Activated CD4-positive, alpha-beta memory T cell treated with anti-CD3 and anti-CD28 coated beads for 36 hours (primary cell): ENCODE data around the gene ACKR4. TPM values are rescaled to one million over a fixed set of nuclear protein-coding genes. Genes with fewer than 3 reads are reported as not detected.
"Not testable (repeated sequence)": the region's sequence is repeated elsewhere in the genome, so short reads cannot be mapped to it uniquely, and the experiment has no call there.

ENCODE experiments used
- CTCF ChIA-PET: fragments of 350-600 bp; sonication (Branson Sonifier 250); formaldehyde crosslinking; loops from one replicate; lab custom pipeline; 2021; ENCODE audit warnings: antibody characterized with exemption, inconsistent platforms; lab: Charles Lee
- POLR2A ChIA-PET: fragments of 350-600 bp; sonication (Branson Sonifier 250); formaldehyde crosslinking; loops from one replicate; lab custom pipeline; 2021; ENCODE audit warnings: antibody characterized with exemption; lab: Charles Lee
- DNase-seq: peaks from one replicate; pipeline ENCODE4 v3.0.0-alpha.2; 2020
- H3K27ac Mint-ChIP-seq: one replicate; pipeline ENCODE4 v1.8.0; 2021; ENCODE audit warnings: mixed read lengths
- H3K27me3 Mint-ChIP-seq: one replicate; pipeline ENCODE4 v1.8.0; 2021; ENCODE audit warnings: mixed read lengths
- H3K36me3 Mint-ChIP-seq: one replicate; pipeline ENCODE4 v1.8.0; 2021; ENCODE audit warnings: mixed read lengths
- H3K4me1 Mint-ChIP-seq: one replicate; pipeline ENCODE4 v1.8.0; 2021; ENCODE audit warnings: low read depth, mixed read lengths
- H3K4me3 Mint-ChIP-seq: one replicate; pipeline ENCODE4 v1.8.0; 2021; ENCODE audit warnings: mild to moderate bottlenecking, mixed read lengths
- H3K9me3 Mint-ChIP-seq: one replicate; pipeline ENCODE4 v1.8.0; 2021; ENCODE audit warnings: mixed read lengths
- intact Hi-C: fragments of 100-400 bp; cut with micrococcal nuclease; formaldehyde crosslinking; loops from one replicate; pipeline ENCODE4 v1.15.1; 2023
- total RNA-seq, 2 experiments: library from RNA; stranded (reverse); gene quantifications; one replicate each; pipeline ENCODE4 v1.2.3, GENCODE V29; 2021

ACKR4 gene
- total RNA-seq, 2 experiments from 2014 or later: not detected

GRCh38 chr3:132625613-132626012 lies 28.5 kb downstream of the ACKR4 start:
- Mint-ChIP-seq H3K27me3 (no peaks in the 10 kb centered on the region), H3K9me3 (no peaks in the 10 kb centered on the region), H3K27ac (no peak overlapping the region), H3K36me3 (peaks cover 25% of the 10 kb centered on the region), H3K4me1 (peaks cover 4% of the 10 kb centered on the region), H3K4me3 (no peak overlapping the region)
- CTCF ChIA-PET: no interaction called here
- no peak for DNase-seq
- POLR2A ChIA-PET: no interaction called here
- intact Hi-C loops: no loop called here

- no peak overlapping the region for H3K4me3 Mint-ChIP-seq
- H3K9me3 Mint-ChIP-seq: no peaks in the 10 kb centered on the region
- intact Hi-C loops: no loop called here
- no peaks in the 10 kb centered on the region for H3K27me3 Mint-ChIP-seq
- POLR2A ChIA-PET: no interaction called here
- no peak for DNase-seq
- peaks cover 17% of the 10 kb centered on the region for H3K36me3 Mint-ChIP-seq
- H3K4me1 Mint-ChIP-seq: peaks cover 4% of the 10 kb centered on the region
- CTCF ChIA-PET: no interaction called here
- H3K27ac Mint-ChIP-seq: no peak overlapping the region
Measured at GRCh38 chr3:132626955-132627354, 29.9 kb downstream of the ACKR4 start.

- intact Hi-C loops: no loop called here
- DNase-seq: no peak
- Mint-ChIP-seq H3K27me3 (no peaks in the 10 kb centered on the region), H3K4me3 (no peak overlapping the region), H3K4me1 (peaks cover 4% of the 10 kb centered on the region), H3K36me3 (peaks cover 16% of the 10 kb centered on the region), H3K9me3 (no peaks in the 10 kb centered on the region), H3K27ac (no peak overlapping the region)
- CTCF ChIA-PET: no interaction called here
- POLR2A ChIA-PET: no interaction called here
Measured at GRCh38 chr3:132628157-132628556, 31.1 kb downstream of the ACKR4 start.

GRCh38 chr3:132629928-132630327 lies 32.9 kb downstream of the ACKR4 start:
- peaks cover 14% of the 10 kb centered on the region for H3K36me3 Mint-ChIP-seq
- DNase-seq: no peak
- CTCF ChIA-PET: no interaction called here
- POLR2A ChIA-PET: no interaction called here
- no peak overlapping the region for H3K27ac Mint-ChIP-seq
- intact Hi-C loops: no loop called here
- H3K4me1 Mint-ChIP-seq: peaks cover 4% of the 10 kb centered on the region
- no peaks in the 10 kb centered on the region for H3K27me3 Mint-ChIP-seq
- H3K9me3 Mint-ChIP-seq: no peaks in the 10 kb centered on the region
- no peak overlapping the region for H3K4me3 Mint-ChIP-seq

DNA sequence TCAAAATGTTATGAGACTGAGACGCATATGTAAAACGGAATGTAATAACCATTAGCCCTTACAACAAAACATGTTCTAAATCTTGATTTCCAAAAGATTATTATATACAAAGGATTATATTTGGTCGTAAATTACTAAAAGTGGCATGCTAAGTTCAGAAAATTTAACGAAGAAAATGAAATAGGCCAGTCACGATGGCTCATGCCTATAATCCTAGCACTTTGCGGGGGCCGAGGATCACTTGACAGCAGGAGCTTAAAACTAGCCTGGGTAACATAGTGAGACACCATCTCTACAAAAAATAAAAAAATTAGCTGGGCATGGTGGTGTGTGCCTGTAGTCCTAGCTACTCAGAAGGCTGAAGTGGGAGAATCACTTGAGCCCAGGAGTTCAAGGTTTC lies 33.5 kb downstream of the ACKR4 start:
- H3K36me3 Mint-ChIP-seq: peaks cover 17% of the 10 kb centered on the region
- no peaks in the 10 kb centered on the region for H3K9me3 Mint-ChIP-seq
- H3K27me3 Mint-ChIP-seq: no peaks in the 10 kb centered on the region
- POLR2A ChIA-PET: no interaction called here
- DNase-seq: no peak
- no peak overlapping the region for H3K4me3 Mint-ChIP-seq
- intact Hi-C loops: no loop called here
- CTCF ChIA-PET: interaction anchor here (1.1 kb wide), 1 partner anchor 11 kb away, joined by 5 read pairs; no protein-coding TSS in a partner anchor
- no peak overlapping the region for H3K27ac Mint-ChIP-seq
- peaks cover 4% of the 10 kb centered on the region for H3K4me1 Mint-ChIP-seq

DNA sequence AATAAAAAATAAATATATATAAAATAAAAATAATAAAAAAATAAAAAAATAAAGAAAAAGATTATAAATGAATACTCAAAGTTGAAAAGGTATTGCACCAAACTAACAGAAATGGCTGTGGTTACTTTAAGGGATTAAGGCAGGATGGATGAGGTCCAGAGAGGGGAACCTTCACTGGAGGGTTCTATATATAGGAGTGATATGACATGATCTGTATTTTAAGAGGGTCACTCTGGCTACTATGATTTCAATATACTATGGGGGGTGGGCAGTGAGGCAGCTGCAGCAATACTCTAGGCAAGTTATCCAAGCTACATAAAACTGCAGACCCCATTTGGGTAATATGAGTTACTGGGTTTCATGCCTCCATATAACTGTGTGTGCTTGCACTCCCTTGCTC lies 38.0 kb downstream of the ACKR4 start:
- Mint-ChIP-seq H3K36me3 (peaks cover 21% of the 10 kb centered on the region), H3K4me3 (no peak overlapping the region), H3K9me3 (no peaks in the 10 kb centered on the region), H3K27me3 (no peaks in the 10 kb centered on the region), H3K4me1 (peaks cover under 1% of the 10 kb centered on the region), H3K27ac (no peak overlapping the region)
- intact Hi-C loops: no loop called here
- POLR2A ChIA-PET: no interaction called here
- DNase-seq: no peak
- CTCF ChIA-PET: interaction anchor here (2.4 kb wide), 1 partner anchor 99 kb away, joined by 10 read pairs; no protein-coding TSS in a partner anchor

GRCh38 chr3:132637590-132637989 lies 40.5 kb downstream of the ACKR4 start:
- CTCF ChIA-PET: interaction anchor here (0.7 to 6.8 kb wide), 2 partner anchors 95 to 102 kb away, joined by 3 to 172 read pairs; no protein-coding TSS in a partner anchor
- Mint-ChIP-seq H3K27me3 (no peaks in the 10 kb centered on the region), H3K36me3 (peaks cover 21% of the 10 kb centered on the region), H3K4me1 (no peaks in the 10 kb centered on the region), H3K4me3 (no peak overlapping the region), H3K27ac (no peak overlapping the region), H3K9me3 (no peaks in the 10 kb centered on the region)
- no peak for DNase-seq
- POLR2A ChIA-PET: no interaction called here
- intact Hi-C loops: no loop called here

DNA sequence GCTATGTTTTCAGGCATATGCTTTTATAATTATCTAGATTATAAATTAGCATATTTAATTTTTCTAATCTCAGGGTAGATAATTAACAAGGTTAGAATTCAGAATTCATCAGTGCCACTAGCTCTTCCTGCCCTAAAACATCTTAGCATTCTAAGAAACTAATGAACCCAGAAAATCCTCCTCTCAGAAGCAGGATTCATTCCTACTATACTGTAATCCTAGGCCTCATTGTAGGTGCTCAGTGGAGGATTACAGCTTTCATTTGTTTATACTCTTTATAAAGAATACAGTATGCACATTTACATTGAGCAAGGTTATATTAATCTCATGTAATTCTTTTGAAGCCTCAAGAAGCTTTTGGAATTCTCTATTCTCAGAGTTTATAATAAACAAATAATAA lies 41.6 kb downstream of the ACKR4 start:
- no peak overlapping the region for H3K27ac Mint-ChIP-seq
- CTCF ChIA-PET: interaction anchor here (1.1 to 6.8 kb wide), 3 partner anchors 18 to 103 kb away, joined by 3 to 172 read pairs (median 5); no protein-coding TSS in a partner anchor
- no peaks in the 10 kb centered on the region for H3K9me3 Mint-ChIP-seq
- no peaks in the 10 kb centered on the region for H3K4me1 Mint-ChIP-seq
- POLR2A ChIA-PET: no interaction called here
- intact Hi-C loops: no loop called here
- H3K27me3 Mint-ChIP-seq: no peaks in the 10 kb centered on the region
- no peak overlapping the region for H3K4me3 Mint-ChIP-seq
- DNase-seq: no peak
- H3K36me3 Mint-ChIP-seq: peaks cover 21% of the 10 kb centered on the region

DNA sequence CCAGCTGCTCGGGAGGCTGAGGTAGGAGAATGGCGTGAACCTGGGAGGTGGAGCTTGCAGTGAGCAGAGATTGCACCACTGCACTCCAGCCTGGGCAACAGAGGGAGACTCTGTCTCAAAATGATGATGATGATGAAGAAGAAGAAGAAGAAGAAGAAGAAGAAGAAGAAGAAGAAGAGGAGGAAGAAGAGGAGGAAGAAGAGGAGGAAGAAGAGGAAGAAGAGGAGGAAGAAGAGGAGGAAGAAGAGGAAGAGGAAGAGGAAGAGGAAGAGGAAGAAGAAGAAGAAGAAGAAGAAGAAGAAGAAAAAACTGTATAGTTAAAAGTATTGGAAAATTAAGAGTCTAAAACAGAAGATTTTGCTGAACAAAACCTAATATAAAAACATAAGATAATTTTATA lies 44.4 kb downstream of the ACKR4 start:
- DNase-seq, H3K4me1 Mint-ChIP-seq, H3K27me3 Mint-ChIP-seq, intact Hi-C loops, POLR2A ChIA-PET, H3K27ac Mint-ChIP-seq, H3K9me3 Mint-ChIP-seq, H3K4me3 Mint-ChIP-seq: not testable (repeated sequence)
- CTCF ChIA-PET: interaction anchor here (0.9 to 6.8 kb wide), 14 partner anchors 9 to 290 kb away, joined by 3 to 172 read pairs (median 6); partner anchors contain the start of genes ACAD11 and UBA5
- H3K36me3 Mint-ChIP-seq: peaks cover 15% of the 10 kb centered on the region

DNA sequence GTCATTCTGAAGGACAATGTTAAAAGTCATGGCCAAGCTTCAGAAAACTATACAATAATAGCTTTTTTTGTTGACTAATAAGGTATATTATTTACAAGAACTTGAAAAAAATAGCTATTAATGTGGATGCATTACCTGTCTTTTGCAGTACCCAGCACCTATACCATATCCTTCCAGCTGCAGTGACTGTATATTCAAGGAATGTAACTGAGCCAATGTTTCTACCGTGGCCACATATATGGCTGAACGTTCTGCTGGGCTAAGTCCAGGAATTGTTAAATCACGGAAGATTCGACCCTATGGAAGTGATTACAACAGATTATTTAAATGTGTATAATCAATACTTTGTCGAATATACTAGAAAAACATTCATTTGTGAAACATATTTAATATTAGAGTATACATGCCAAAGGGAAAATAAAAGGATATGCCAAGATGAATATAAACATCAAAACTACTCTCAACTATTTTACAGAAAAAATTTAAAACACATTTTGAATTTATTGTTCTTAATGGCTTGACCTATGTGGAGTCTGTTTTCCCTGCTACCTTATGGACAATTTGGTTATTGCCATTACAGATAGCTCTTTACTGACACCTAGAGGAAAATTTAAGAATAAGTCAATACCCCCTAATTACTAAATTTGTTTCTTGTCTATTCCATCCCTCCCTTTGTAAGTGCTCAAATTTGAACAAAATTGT lies 44.9 kb downstream of the ACKR4 start:
- no peaks in the 10 kb centered on the region for H3K27me3 Mint-ChIP-seq
- no peaks in the 10 kb centered on the region for H3K9me3 Mint-ChIP-seq

GRCh38 chr3:132642539-132642847 lies 45.4 kb downstream of the ACKR4 start:
- no peak for DNase-seq
- H3K9me3 Mint-ChIP-seq: no peaks in the 10 kb centered on the region
- CTCF ChIA-PET: interaction anchor here (1.0 to 6.8 kb wide), 22 partner anchors 8 to 294 kb away, joined by 3 to 172 read pairs (median 5); partner anchors contain the start of genes ACAD11 and UBA5
- H3K36me3 Mint-ChIP-seq: peaks cover 12% of the 10 kb centered on the region
- H3K4me3 Mint-ChIP-seq: no peak overlapping the region
- intact Hi-C loops: loop anchor here (1.0 kb wide), 2 partner anchors 106 to 290 kb away; no protein-coding TSS in a partner anchor
- no peak overlapping the region for H3K27ac Mint-ChIP-seq
- H3K4me1 Mint-ChIP-seq: no peaks in the 10 kb centered on the region
- POLR2A ChIA-PET: interaction anchor here (1.7 kb wide), 1 partner anchor 18 kb away, joined by 5 read pairs; the partner anchor contains the start of gene UBA5
- no peaks in the 10 kb centered on the region for H3K27me3 Mint-ChIP-seq

More for the DNA sequence above, 44.9 kb downstream of the ACKR4 start:
- H3K4me1 Mint-ChIP-seq: no peaks in the 10 kb centered on the region
- peaks cover 15% of the 10 kb centered on the region for H3K36me3 Mint-ChIP-seq
- CTCF ChIA-PET: interaction anchor here (0.9 to 6.8 kb wide), 22 partner anchors 9 to 293 kb away, joined by 3 to 172 read pairs (median 5); partner anchors contain the start of genes ACAD11 and UBA5
- no peak overlapping the region for H3K27ac Mint-ChIP-seq
- intact Hi-C loops: loop anchor here (1.0 kb wide), 2 partner anchors 106 to 290 kb away; no protein-coding TSS in a partner anchor
- no peak for DNase-seq
- POLR2A ChIA-PET: no interaction called here
- no peak overlapping the region for H3K4me3 Mint-ChIP-seq

GRCh38 chr3:132643366-132643765 lies 46.3 kb downstream of the ACKR4 start:
- intact Hi-C loops: no loop called here
- no peaks in the 10 kb centered on the region for H3K4me1 Mint-ChIP-seq
- ChIA-PET CTCF (interaction anchor here (0.7 to 6.8 kb wide), 18 partner anchors 10 to 295 kb away, joined by 3 to 172 read pairs (median 4); partner anchors contain the start of genes ACAD11 and UBA5), POLR2A (interaction anchor here (1.7 kb wide), 1 partner anchor 17 kb away, joined by 5 read pairs; the partner anchor contains the start of gene UBA5)
- H3K9me3 Mint-ChIP-seq: no peaks in the 10 kb centered on the region
- H3K36me3 Mint-ChIP-seq: peaks cover 9% of the 10 kb centered on the region
- H3K4me3 Mint-ChIP-seq: no peak overlapping the region
- no peak overlapping the region for H3K27ac Mint-ChIP-seq
- H3K27me3 Mint-ChIP-seq: no peaks in the 10 kb centered on the region
- DNase-seq: no peak
